Skin epidermis (tissue), 12 donors: ENCODE results near the gene C3orf20.

Source experiments
- H3K27ac ChIP-seq, 21 experiments: fragments of 200-600 bp; sonication (generic) in 11 of 21; one replicate each; pipeline ENCODE4 v1.5.0; 2020; ENCODE audit warnings: mild to moderate bottlenecking in 3 of 21, inconsistent platforms in 2 of 21, moderate library complexity in 2 of 21
- H3K4me3 ChIP-seq, 7 experiments: fragments of 200-600 bp; sonication (generic) in 2 of 7; one replicate each; pipeline ENCODE4 v1.5.0; 2020; ENCODE audit warnings: inconsistent platforms in 2 of 7, mild to moderate bottlenecking in 2 of 7, moderate library complexity in 1 of 7

C3orf20 gene

GRCh38 chr3:14768182-14768790 is 93.3 kb downstream of the C3orf20 start:
- Histone ChIP-seq H3K4me3 (no peak overlapping the region), H3K27ac (no peak overlapping the region)

DNA sequence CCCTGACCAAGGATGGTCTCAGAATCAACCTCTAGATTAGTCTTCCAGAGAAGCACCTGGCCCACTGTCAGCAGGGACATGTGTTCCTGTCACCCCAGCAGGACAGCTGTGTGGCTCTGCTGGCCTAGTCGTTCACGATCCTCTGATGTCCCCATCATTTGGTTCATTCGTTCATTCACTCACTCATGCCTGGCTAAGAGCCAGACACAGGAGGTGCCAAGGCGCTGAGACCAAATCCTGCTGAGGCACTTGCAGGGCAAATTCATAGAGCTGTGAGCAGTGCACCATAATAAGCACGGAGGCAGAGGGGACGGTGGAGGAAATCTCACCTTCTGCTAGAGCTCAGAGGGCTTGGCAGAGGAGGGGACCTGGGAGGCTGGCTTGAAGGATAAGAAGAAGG is 93.9 kb downstream of the C3orf20 start:
- Histone ChIP-seq H3K4me3 (no peak overlapping the region), H3K27ac (no peak overlapping the region)

DNA sequence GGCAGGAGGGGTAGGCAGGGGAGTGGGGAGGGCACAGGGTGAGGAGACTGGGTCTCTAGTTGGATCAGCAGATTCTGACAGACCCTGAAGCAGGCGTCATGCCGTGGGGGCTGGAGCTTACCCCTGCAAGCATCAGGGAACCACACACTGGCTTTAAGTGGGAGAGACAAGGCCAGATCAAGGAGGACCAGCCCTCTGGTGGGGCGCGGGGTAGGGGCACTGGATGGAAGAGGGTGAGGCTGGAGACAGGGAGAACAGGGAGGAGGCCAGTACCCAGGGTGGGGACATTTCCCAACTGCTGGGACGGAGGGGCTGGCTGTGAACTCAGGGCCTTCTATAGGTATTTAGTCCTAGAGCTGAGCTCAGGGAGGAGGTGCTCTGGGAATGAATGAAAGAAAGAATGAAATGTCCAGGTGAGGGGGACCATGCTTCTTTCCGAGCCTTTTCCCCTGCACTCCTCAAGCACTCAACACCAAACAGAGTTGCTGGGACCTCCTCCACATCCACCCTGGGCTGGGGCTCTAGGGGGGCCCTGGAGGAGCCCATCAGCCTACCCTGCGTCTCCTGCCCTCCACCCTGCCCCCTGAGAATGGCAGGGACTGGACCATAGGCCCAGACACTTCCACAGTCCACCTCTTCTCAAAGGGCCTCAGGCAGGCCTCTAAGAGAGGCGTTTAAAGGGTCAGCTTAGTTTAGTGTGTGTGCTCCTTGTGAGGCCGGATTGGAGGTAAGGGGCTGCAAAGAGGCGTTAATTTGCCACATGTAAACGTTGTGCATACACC is 94.8 kb downstream of the C3orf20 start:
- no peak overlapping the region for H3K4me3 ChIP-seq
- no peak overlapping the region for H3K27ac ChIP-seq

DNA sequence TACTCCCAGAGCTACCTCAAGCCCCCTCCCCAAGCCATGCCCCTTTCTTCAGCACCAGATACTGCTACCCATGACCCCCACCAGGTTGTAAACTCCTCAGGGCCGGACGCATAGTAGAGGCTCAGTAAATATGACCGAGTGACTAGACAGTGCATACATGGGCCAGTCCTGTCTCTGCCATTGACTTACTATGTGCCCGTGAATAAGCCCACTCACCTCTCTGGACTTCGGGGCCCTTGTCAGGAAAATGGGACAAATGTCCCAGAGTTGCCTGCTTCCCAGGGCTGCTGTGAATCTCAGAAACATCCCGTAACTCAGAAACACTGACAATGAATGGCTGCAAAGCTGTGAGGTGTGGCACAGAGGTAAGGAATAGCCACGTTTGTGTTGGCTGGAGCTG is 95.7 kb downstream of the C3orf20 start:
- Histone ChIP-seq H3K4me3 (no peak overlapping the region), H3K27ac (no peak overlapping the region)

DNA sequence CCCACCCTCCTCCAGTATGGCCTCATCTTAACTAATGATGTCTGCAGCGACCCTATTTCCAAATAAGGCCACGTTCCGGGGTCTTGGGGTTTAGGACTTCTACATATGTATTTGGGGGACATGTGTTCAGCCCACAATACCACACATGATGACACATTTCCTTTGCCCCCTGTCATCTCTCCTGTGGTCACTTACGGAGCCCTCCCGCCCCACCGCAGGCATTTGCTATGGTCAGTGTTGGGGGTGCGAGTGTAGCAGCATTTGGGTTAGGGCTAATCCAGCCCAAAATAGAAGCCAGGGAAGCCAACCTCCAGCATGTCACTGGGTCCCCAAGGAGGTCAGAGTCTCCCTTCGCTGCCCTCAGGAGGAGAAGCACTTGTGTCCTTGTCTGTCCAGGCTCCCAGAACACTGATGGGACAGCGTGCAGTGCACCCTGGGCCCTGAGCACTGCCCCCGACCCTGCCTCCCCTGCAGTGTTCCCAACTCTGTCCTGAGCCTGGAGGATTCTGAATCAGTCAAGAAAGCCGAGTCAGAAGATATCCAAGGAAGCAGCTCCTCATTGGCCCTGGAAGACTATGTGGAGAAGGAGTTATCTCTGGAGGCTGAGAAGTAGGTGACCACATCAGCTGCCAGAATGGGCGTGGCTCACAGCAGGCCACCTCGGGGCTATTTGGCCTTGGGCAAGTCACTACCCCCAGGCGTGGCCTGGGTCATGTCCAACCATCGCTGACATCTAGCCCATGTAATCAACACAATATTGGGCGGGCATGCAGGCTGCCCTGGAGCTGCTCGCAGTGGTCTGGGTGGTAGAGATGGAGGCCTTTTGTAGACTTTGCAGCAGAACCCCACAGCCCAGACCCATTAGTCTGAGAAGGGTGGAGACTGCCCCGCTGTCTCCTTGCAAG is 96.9 kb downstream of the C3orf20 start:
- Histone ChIP-seq H3K4me3 (no peak overlapping the region), H3K27ac (no peak overlapping the region)

- no peak overlapping the region for H3K4me3 ChIP-seq
- H3K27ac ChIP-seq = no peak overlapping the region
These were observed 97.7 kb downstream of the C3orf20 start for GRCh38 chr3:14772533-14773138.

- H3K4me3 ChIP-seq = no peak overlapping the region
- H3K27ac ChIP-seq = no peak overlapping the region
These were observed 98.3 kb downstream of the C3orf20 start for GRCh38 chr3:14773281-14773680.

- Histone ChIP-seq H3K27ac (no peak overlapping the region), H3K4me3 (no peak overlapping the region)
These were observed 98.8 kb downstream of the C3orf20 start for GRCh38 chr3:14773691-14774128.

GRCh38 chr3:14774431-14774830 is 99.5 kb downstream of the C3orf20 start:
- no peak overlapping the region for H3K4me3 ChIP-seq
- no peak overlapping the region for H3K27ac ChIP-seq

- H3K4me3 ChIP-seq = no peak overlapping the region
- no peak overlapping the region for H3K27ac ChIP-seq
These were observed 100.1 kb downstream of the C3orf20 start for GRCh38 chr3:14775011-14775410.

- Histone ChIP-seq H3K4me3 (no peak overlapping the region), H3K27ac (no peak overlapping the region)
These were observed 100.6 kb downstream of the C3orf20 start for GRCh38 chr3:14775563-14775962.

DNA sequence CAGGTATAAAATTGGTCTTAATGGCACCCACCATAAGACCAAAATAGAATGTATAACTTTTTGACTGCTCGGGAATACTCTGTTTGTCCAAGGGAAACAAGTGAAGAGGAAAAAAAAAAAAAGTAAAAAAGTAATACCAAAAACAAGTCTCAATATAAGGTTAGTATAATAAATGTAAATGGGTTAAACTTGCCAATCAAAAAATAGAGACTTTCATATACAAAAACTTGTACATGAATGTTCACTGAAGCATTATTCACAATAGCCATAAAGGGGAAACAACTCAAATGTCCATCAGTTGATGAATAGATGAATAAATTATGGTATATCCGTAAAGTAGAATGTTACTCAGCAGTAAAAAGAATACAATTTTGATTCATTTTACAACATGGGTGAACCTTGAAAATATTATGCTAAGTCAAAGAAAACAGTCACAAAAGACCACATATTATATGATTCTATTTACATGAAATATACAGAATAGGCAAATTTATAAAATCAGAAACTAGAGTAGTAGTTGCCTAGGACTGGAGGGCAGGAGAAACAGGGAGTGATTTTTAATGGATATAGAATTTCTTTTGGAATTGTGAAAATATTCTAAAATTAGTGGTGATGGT is 104.2 kb downstream of the C3orf20 start:
- Histone ChIP-seq H3K4me3 (no peak overlapping the region), H3K27ac (no peak overlapping the region)

DNA sequence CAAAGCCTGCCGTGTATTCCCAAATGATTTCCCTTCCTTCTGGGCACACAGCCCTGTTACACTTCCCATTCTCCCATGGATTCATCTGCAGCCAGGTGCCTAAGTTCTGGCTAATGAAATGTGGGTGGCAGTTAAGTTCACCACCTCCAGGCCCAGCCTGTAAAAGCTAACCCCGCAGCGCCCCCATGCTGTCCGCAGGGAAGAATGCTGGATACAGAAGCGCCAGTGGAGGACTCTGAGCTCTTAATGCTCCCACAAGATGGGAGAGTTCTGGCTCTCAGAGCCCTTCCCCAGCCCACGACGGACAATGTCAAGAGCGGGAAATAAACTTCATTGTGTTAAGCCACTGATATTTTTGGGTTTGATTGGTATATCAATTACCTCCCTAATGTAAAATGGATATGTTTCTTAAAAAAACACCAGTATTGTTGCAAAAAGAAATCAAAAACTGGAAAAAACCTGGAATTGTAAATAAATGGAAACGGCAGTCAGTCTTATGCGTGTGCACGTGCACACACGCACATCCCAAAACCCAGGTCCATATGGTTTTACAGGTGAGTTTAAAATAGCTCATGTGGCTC is 106.1 kb downstream of the C3orf20 start:
- no peak overlapping the region for H3K27ac ChIP-seq
- no peak overlapping the region for H3K4me3 ChIP-seq

DNA sequence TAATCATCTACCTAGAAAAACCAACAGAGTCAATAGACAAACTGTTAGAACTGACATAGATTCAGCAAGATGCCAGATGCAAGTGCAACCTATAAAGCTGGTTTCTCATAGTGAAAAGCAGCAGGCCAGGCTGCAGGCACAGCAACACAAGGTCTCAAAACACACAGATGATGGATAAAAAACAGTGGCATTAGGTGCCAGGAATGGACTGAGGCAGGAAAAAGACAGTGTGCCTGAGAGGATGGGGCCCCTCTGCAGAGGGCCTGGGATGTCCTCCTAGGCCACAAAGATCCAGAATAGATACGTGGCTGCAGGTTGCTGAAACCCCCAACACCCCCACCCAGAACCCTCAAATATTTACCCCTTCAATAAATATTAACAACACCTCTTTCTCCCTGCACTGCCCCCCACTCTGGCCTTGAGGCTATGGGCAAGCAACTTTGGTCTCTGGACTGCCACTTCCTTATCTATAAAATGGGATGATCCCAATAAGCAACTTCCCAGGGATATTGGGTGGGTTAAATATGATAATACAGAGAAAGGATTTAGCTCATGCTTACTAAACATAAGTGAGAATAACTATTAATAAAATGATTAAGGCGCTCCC is 108.6 kb downstream of the C3orf20 start:
- Histone ChIP-seq H3K4me3 (no peak overlapping the region), H3K27ac (no peak overlapping the region)

DNA sequence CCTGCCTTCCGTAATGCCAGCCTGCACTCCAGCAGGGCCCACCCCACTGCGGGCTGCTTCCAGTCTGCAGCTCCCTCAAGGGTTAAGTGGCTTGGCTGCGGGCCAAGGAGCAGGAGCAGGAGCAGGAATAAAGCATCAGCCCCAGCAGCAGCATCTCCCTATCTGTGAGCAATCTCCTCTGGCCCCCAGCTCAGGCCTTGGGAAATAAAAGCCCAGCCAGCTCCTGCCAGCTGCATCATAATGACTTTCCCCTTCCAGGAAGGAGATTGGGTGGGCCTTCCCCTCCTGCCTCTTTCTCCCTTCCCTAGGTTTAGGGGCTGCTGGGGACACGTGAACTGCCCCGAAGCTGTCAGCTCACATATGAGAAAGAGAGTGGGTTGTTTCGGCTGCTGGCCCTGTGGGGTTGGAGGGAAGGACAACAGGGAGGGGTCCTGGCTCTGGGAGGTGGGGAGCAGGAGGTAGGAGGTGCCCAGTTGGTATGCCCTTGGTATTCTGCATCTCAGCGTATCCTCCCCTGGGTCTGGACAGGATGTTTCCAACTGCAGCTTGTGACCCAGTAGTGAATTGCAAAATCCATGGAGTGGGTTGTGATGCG is 109.2 kb downstream of the C3orf20 start:
- no peak overlapping the region for H3K27ac ChIP-seq

DNA sequence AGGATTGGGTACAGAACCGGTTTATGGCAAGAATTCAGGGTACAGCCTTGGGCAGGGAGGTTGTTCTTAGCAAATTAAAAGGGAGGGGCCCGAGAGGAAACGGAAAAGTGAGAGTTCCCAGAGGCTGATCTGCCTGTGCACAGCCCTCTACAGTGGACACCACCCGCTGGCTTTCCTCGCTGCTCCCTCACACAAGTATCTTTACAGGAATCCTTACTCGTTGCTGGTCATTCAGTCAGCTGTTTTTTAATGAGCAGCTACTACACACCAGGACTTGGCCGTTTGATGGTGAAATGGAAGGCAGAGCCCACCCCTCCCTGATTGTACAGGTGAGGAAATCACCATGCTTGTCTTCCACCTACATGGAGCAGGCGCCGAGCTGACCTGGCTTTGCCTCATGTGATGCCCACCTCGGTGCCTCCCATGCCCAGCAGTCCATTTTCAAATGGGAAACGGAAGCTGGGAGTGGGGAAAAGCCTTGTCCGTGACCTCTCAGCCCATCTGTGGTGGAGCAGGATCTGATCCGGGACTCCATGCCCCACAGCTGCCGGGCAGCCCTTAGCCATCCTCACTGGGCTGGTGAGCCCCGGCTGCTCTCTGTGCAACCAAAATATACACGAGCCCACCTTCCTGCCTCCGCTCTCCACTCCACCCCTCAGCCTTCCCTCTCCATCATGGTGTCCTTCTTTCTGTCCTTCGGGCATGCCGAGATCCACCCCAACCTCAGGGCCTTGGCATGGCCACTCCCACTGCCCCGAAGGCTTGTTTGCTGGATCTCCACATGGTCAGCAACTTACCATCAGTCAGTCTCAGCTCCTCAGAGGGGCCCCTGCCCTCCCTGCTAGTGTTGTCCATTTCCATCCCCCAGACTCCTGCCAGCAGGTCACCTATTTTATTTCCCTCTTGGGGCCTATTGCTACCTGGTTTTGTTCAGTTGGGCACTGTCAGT is 110.5 kb downstream of the C3orf20 start:
- no peak overlapping the region for H3K27ac ChIP-seq
- H3K4me3 ChIP-seq = no peak overlapping the region

More for the DNA sequence above, 109.2 kb downstream of the C3orf20 start:
- H3K4me3 ChIP-seq = no peak overlapping the region

GRCh38 chr3:14786369-14786768 is 111.4 kb downstream of the C3orf20 start:
- no peak overlapping the region for H3K27ac ChIP-seq
- no peak overlapping the region for H3K4me3 ChIP-seq
